Stimulated activated CD8-positive, alpha-beta memory T cell treated with anti-CD3 and anti-CD28 coated beads, Interleukin-15, amount 100 ng/mL, for 4 hours (primary cell): ENCODE measurements around the gene CHN1.

ENCODE experiments used
- DNase-seq, 2 donors: peaks; one replicate each; pipeline ENCODE4 v3.0.0-alpha.2; 2020; ENCODE audit warnings: low read depth in 2 of 2

Gene CHN1

GRCh38 chr2:174768557-174768956 lies 236.6 kb downstream of the CHN1 start:
- DNase-seq, result no peak

- no peak for DNase-seq
Measured at GRCh38 chr2:174766271-174766670, 238.9 kb downstream of the CHN1 start.

- no peak for DNase-seq
Measured at GRCh38 chr2:174765576-174765975, 239.6 kb downstream of the CHN1 start.

GRCh38 chr2:174764280-174765255 lies 240.6 kb downstream of the CHN1 start, which contains the start of gene CHRNA1:
TSS of gene CHRNA1 (minus strand) at chr2:174764472. CDS start at chr2:174764394, 78 bp downstream.
- DNase-seq, result no peak

GRCh38 chr2:174763780-174764179 lies 241.4 kb downstream of the CHN1 start:
- DNase-seq, result no peak

- DNase-seq, result no peak
Measured at GRCh38 chr2:174762464-174762863, 242.7 kb downstream of the CHN1 start.

- no peak for DNase-seq
Measured at GRCh38 chr2:174761837-174762236, 243.3 kb downstream of the CHN1 start.

- no peak for DNase-seq
Measured at GRCh38 chr2:174760845-174761473, 244.2 kb downstream of the CHN1 start.

- DNase-seq, result no peak
Measured at GRCh38 chr2:174759381-174760065, 245.7 kb downstream of the CHN1 start.

- DNase-seq, result no peak
Measured at GRCh38 chr2:174756743-174757142, 248.4 kb downstream of the CHN1 start.

GRCh38 chr2:174753038-174753633 lies 252.0 kb downstream of the CHN1 start:
- DNase-seq, result peak in 1 of 2 donors; percentile 7

GRCh38 chr2:174752403-174753037 lies 252.7 kb downstream of the CHN1 start:
- DNase-seq, result no peak

- peak in 1 of 2 donors; percentile 24 for DNase-seq
Measured at GRCh38 chr2:174750923-174751441, 254.2 kb downstream of the CHN1 start.

- no peak for DNase-seq
Measured at GRCh38 chr2:174749793-174750192, 255.4 kb downstream of the CHN1 start.

GRCh38 chr2:174748948-174749347 lies 256.2 kb downstream of the CHN1 start:
- peak; percentile 27 to 41 for DNase-seq
